ENCODE data around the gene ANKS1B. TPM values are rescaled to one million over a fixed set of nuclear protein-coding genes. Genes with fewer than 3 reads are reported as not detected.

Gene ANKS1B
- total RNA-seq, 1 donor, result 47.0 TPM

- TF ChIP-seq CTCF (IDR thresholded peaks at IDR 0.05; ENCODE audit: insufficient read depth, low read length), result no peak
- no peak for DNase-seq (ENCODE audit: low read depth)
Measured at GRCh38 chr12:99946131-99946530, 38.6 kb downstream of the ANKS1B start.

GRCh38 chr12:99935608-99936007 lies 49.1 kb downstream of the ANKS1B start:
- DNase-seq (ENCODE audit: low read depth), result no peak
- no peak overlapping the region for H3K4me3 ChIP-seq (ENCODE audit: low read depth, low read length)
- TF ChIP-seq CTCF (IDR thresholded peaks at IDR 0.05; ENCODE audit: insufficient read depth, low read length), result no peak

More at GRCh38 chr12:99946131-99946530, 38.6 kb downstream of the ANKS1B start:
- H3K4me3 ChIP-seq (ENCODE audit: low read depth, low read length), result no peak overlapping the region

GRCh38 chr12:99926511-99927169 lies 58.1 kb downstream of the ANKS1B start:
- DNase-seq (ENCODE audit: low read depth), result no peak
- H3K4me3 ChIP-seq (ENCODE audit: low read depth, low read length), result no peak overlapping the region
- no peak for TF ChIP-seq CTCF (IDR thresholded peaks at IDR 0.05; ENCODE audit: insufficient read depth, low read length)

- no peak for TF ChIP-seq CTCF (IDR thresholded peaks at IDR 0.05; ENCODE audit: insufficient read depth, low read length)
- H3K4me3 ChIP-seq (ENCODE audit: low read depth, low read length), result no peak overlapping the region
- no peak for DNase-seq (ENCODE audit: low read depth)
Measured at GRCh38 chr12:99920353-99920960, 64.3 kb downstream of the ANKS1B start.

GRCh38 chr12:99917711-99918402 lies 66.9 kb downstream of the ANKS1B start:
- DNase-seq (ENCODE audit: low read depth), result peak; percentile 6
- TF ChIP-seq CTCF (IDR thresholded peaks at IDR 0.05; ENCODE audit: insufficient read depth, low read length), result no peak

GRCh38 chr12:99916555-99916954 lies 68.2 kb downstream of the ANKS1B start:
- H3K4me3 ChIP-seq (ENCODE audit: low read depth, low read length), result no peak overlapping the region
- no peak for TF ChIP-seq CTCF (IDR thresholded peaks at IDR 0.05; ENCODE audit: insufficient read depth, low read length)
- DNase-seq (ENCODE audit: low read depth), result no peak

More at GRCh38 chr12:99917711-99918402, 66.9 kb downstream of the ANKS1B start:
- H3K4me3 ChIP-seq (ENCODE audit: low read depth, low read length), result no peak overlapping the region

All from fibroblast of the aortic adventitia (primary cell).